NCI-H748 (cell line): Measurements from ENCODE around the gene TPRN.

Experiments
- DNase-seq: peaks from one replicate; lab custom pipeline; 2025; ENCODE audit not compliant: unreplicated experiment; lab: John Stamatoyannopoulos, UW

The TPRN gene

GRCh38 chr9:137162505-137163364 lies 37.8 kb downstream of the TPRN start:
- DNase-seq: peak; percentile 62

- peak; percentile 81 for DNase-seq
Measured at GRCh38 chr9:137161558-137162486, 38.7 kb downstream of the TPRN start.

- DNase-seq: peak; percentile 88
Measured at GRCh38 chr9:137160716-137161557, 39.6 kb downstream of the TPRN start.

GRCh38 chr9:137160054-137160425 lies 40.5 kb downstream of the TPRN start:
- no peak for DNase-seq

- DNase-seq: no peak
Measured at GRCh38 chr9:137159105-137160053, 41.2 kb downstream of the TPRN start.

GRCh38 chr9:137158625-137159024 lies 41.9 kb downstream of the TPRN start:
- DNase-seq: peak; percentile 38

- DNase-seq: no peak
Measured at GRCh38 chr9:137157618-137158415, 42.7 kb downstream of the TPRN start.

- peak; percentile 55 for DNase-seq
Measured at GRCh38 chr9:137156567-137157375, 43.8 kb downstream of the TPRN start.

GRCh38 chr9:137152844-137153405 lies 47.6 kb downstream of the TPRN start:
- DNase-seq: no peak

- DNase-seq: peak; percentile 96
Measured at GRCh38 chr9:137150617-137151457, 49.7 kb downstream of the TPRN start.

GRCh38 chr9:137149942-137150616 lies 50.5 kb downstream of the TPRN start:
- peak; percentile 96 for DNase-seq

- DNase-seq: no peak
Measured at GRCh38 chr9:137149363-137149762, 51.2 kb downstream of the TPRN start.

- no peak for DNase-seq
Measured at GRCh38 chr9:137148661-137149060, 51.9 kb downstream of the TPRN start.

- DNase-seq: no peak
Measured at GRCh38 chr9:137148242-137148641, 52.3 kb downstream of the TPRN start.

GRCh38 chr9:137147793-137148160 lies 52.8 kb downstream of the TPRN start:
- DNase-seq: no peak

GRCh38 chr9:137147091-137147792 lies 53.3 kb downstream of the TPRN start:
- no peak for DNase-seq
